HepG2 (cell line): ENCODE measurements around the gene SAMD4A. TPM values are rescaled to one million over a fixed set of nuclear protein-coding genes. Genes with fewer than 3 reads are reported as not detected.

Experiments used
- ATAC-seq: fragments of 200-7000 bp; cut with Tn5 transposase; 3 replicates; pipeline ENCODE4 v1.9.1; 2020; ENCODE audit warnings: mild to moderate bottlenecking, moderate library complexity
- BruUV-seq: library from RNA; stranded (reverse); fragments of 400-500 nt; replicated peaks from 2 replicates; lab custom pipeline; 2021; lab: Mats Ljungman, UMichigan
- CTCF ChIA-PET: fragments of 300-600 bp; formaldehyde crosslinking; extraction: SDS; loops from one replicate; lab custom pipeline; 2021; ENCODE audit warnings: low total read pairs, inconsistent platforms, low intra/inter-chr PET ratio; lab: Yijun Ruan, JAX
- POLR2A ChIA-PET: fragments of 350-600 bp; sonication (Branson Sonifier 250); formaldehyde crosslinking; loops from one replicate; lab custom pipeline; 2020; ENCODE audit warnings: antibody characterized with exemption, inconsistent platforms; lab: Yijun Ruan, JAX
- DNase-seq: peaks from one replicate; pipeline ENCODE4 v3.0.0-alpha.2; 2015; ENCODE audit warnings: low spot score
- FAIRE-seq: peaks from 3 replicates; lab custom pipeline; 2011; peaks lifted over from hg19 to GRCh38; lab: Jason Lieb, UNC
- H2AFZ ChIP-seq: one replicate; pipeline ENCODE4 v1.6.1; 2011; ENCODE audit warnings: low read length, inconsistent platforms
- H3K27ac ChIP-seq: fragments of 300-600 bp; 3 replicates; pipeline ENCODE4 v1.8.0; 2011; ENCODE audit warnings: mixed run types, mild to moderate bottlenecking, mixed read lengths, low read length, inconsistent platforms; ENCODE audit not compliant: insufficient read depth; ENCODE audit errors: extremely low read length
- H3K27me3 ChIP-seq, 2 experiments: fragments of 200-600 bp in 1 of 2; 2 replicates in 1 of 2; 3 replicates in 1 of 2; pipeline versions ENCODE4 v1.6.0 to v1.8.0; 2011; ENCODE audit warnings: low read length in 2 of 2, mild to moderate bottlenecking in 2 of 2, moderate library complexity in 2 of 2, inconsistent platforms in 1 of 2; ENCODE audit not compliant: insufficient read depth in 2 of 2, control insufficient read depth in 1 of 2
- H3K36me3 ChIP-seq, 2 experiments: fragments of 200-600 bp in 1 of 2; replicated peaks in 1 of 2; 2 replicates in 1 of 2; 3 replicates in 1 of 2; pipeline versions ENCODE4 v1.5.1 to v1.8.0; 2011; ENCODE audit warnings: low read length in 2 of 2, inconsistent platforms in 1 of 2; ENCODE audit not compliant: insufficient read depth in 2 of 2, control insufficient read depth in 1 of 2
- H3K4me1 ChIP-seq: 2 replicates; pipeline ENCODE4 v1.5.1; 2012; ENCODE audit warnings: low read length, inconsistent platforms; ENCODE audit not compliant: insufficient read depth
- H3K4me2 ChIP-seq: 2 replicates; pipeline ENCODE4 v1.6.0; 2011; ENCODE audit warnings: low read depth, low read length, inconsistent platforms
- H3K4me3 ChIP-seq, 3 experiments: fragments of 200-600 bp in 1 of 3; sonication (generic), shearing (Covaris generic) in 1 of 3; replicated peaks in 1 of 3; 2 replicates each; pipeline ENCODE4 v1.5.1; 2011 to 2016; ENCODE audit warnings: low read length in 3 of 3, inconsistent platforms in 2 of 3, low read depth in 2 of 3, mild to moderate bottlenecking in 2 of 3, control low read depth in 1 of 3, mixed read lengths in 1 of 3; ENCODE audit not compliant: insufficient read depth in 1 of 3
- H3K79me2 ChIP-seq: one replicate; pipeline ENCODE4 v1.6.1; 2011; ENCODE audit warnings: low read length, inconsistent platforms; ENCODE audit not compliant: insufficient read depth
- H3K9ac ChIP-seq: 2 replicates; pipeline ENCODE4 v1.6.0; 2011; ENCODE audit warnings: mild to moderate bottlenecking, low read depth, low read length, inconsistent platforms; ENCODE audit not compliant: insufficient read depth
- H3K9me3 ChIP-seq: 2 replicates; pipeline ENCODE4 v1.5.1; 2012; ENCODE audit warnings: mild to moderate bottlenecking, low read length
- H4K20me1 ChIP-seq: 2 replicates; pipeline ENCODE4 v1.6.0; 2011; ENCODE audit warnings: inconsistent platforms, mild to moderate bottlenecking, low read length, moderate library complexity; ENCODE audit not compliant: insufficient read depth
- CBX5 ChIP-seq: sonication (generic); formaldehyde crosslinking; IDR thresholded peaks from 2 replicates; pipeline ENCODE4 v1.4.0; 2020; ENCODE audit warnings: missing genetic modification reagents, borderline replicate concordance
- JUNB ChIP-seq: sonication (generic); formaldehyde crosslinking; IDR thresholded peaks from 2 replicates; pipeline ENCODE4 v1.8.0; 2022; ENCODE audit warnings: missing genetic modification reagents, mild to moderate bottlenecking, borderline replicate concordance
- MAZ ChIP-seq, 2 experiments: sonication (generic) in 1 of 2; formaldehyde crosslinking in 1 of 2; IDR thresholded peaks; 2 replicates each; pipeline versions ENCODE4 v1.5.0 to v1.6.1; 2012 to 2020; ENCODE audit warnings: low read depth in 2 of 2, mild to moderate bottlenecking in 2 of 2, borderline replicate concordance in 1 of 2, improper control_type of control experiment in 1 of 2, low read length in 1 of 2, missing genetic modification reagents in 1 of 2, moderate library complexity in 1 of 2
- NFATC3 ChIP-seq: sonication (generic); formaldehyde crosslinking; IDR thresholded peaks from 2 replicates; pipeline ENCODE4 v1.5.1; 2020; ENCODE audit warnings: mild to moderate bottlenecking, missing genetic modification reagents
- NFIC ChIP-seq: IDR thresholded peaks from 2 replicates; pipeline ENCODE4 v1.6.1; 2012; ENCODE audit warnings: mild to moderate bottlenecking, low read length, inconsistent platforms
- PAWR ChIP-seq: sonication (generic); formaldehyde crosslinking; IDR thresholded peaks from 2 replicates; pipeline ENCODE4 v1.4.0; 2020; ENCODE audit warnings: missing genetic modification reagents, mild to moderate bottlenecking, borderline replicate concordance
- PHF5A ChIP-seq: IDR thresholded peaks from one replicate; pipeline ENCODE4 v1.6.1; 2018; ENCODE audit warnings: low read depth, missing genetic modification reagents; ENCODE audit not compliant: unreplicated experiment
- POGZ ChIP-seq: sonication (generic); formaldehyde crosslinking; IDR thresholded peaks from 2 replicates; pipeline ENCODE4 v1.4.0; 2020; ENCODE audit warnings: mild to moderate bottlenecking, missing genetic modification reagents
- SNAPC2 ChIP-seq: sonication (generic); formaldehyde crosslinking; IDR thresholded peaks from 2 replicates; pipeline ENCODE4 v1.8.1; 2022; ENCODE audit warnings: mild to moderate bottlenecking, missing genetic modification reagents
- SOX13 ChIP-seq, 3 experiments: fragments of 450-650 bp in 1 of 3; sonication (generic) in 1 of 3; formaldehyde crosslinking in 1 of 3; IDR thresholded peaks in 2 of 3; conservative IDR thresholded peaks in 1 of 3; 2 replicates each; pipeline versions ENCODE4 v1.5.0 to v1.6.1; 2016 to 2020; ENCODE audit warnings: antibody characterized with exemption in 1 of 3, mild to moderate bottlenecking in 1 of 3, missing compliant biosample characterization in 1 of 3, missing genetic modification reagents in 1 of 3, moderate library complexity in 1 of 3
- ZNF143 ChIP-seq: sonication (generic); formaldehyde crosslinking; IDR thresholded peaks from 2 replicates; pipeline ENCODE4 v1.4.0; 2020; ENCODE audit warnings: missing genetic modification reagents
- WGBS: methylation state at CpG from one replicate; pipeline ENCODE4 v1.1.6; 2017; ENCODE audit warnings: low lambda C conversion rate; 5-methylcytosine and 5-hydroxymethylcytosine counted together
- in situ Hi-C: cut with HindIII; loops from 2 replicates; pipeline ENCODE4 v1.10.0; 2017; ENCODE audit warnings: low pct_unique_long_range_greater_than_20kb; ENCODE audit not compliant: extremely low pct_ligation_motif_present
- intact Hi-C: fragments of 100-400 bp; cut with micrococcal nuclease; formaldehyde crosslinking; loops from one replicate; pipeline ENCODE4 v1.10.0; 2022; ENCODE audit not compliant: unreplicated experiment
- polyA plus RNA-seq, 8 experiments: library from polyadenylated mRNA; depleted of rRNA in 3 of 8; stranded (reverse) in 7 of 8; unstranded in 1 of 8; fragments of >200 nt; fragmentation: Illumina TruSeq in 4 of 8; extraction: Trizol in 4 of 8; gene quantifications; 2 replicates each; pipeline versions ENCODE4 v1.2.1 to v1.2.3, GENCODE V29; 2011 to 2016; ENCODE audit warnings: low read depth in 4 of 8, missing spikeins in 1 of 8, mixed read lengths in 1 of 8; ENCODE audit not compliant: insufficient read depth in 1 of 8
- total RNA-seq, 5 experiments: library from RNA; depleted of rRNA; stranded (reverse); fragments of >200 nt; fragmentation: Illumina TruSeq; extraction: Trizol; gene quantifications; 2 replicates each; pipeline ENCODE4 v1.2.3, GENCODE V29; 2016; ENCODE audit warnings: low read depth in 1 of 5
- TF ChIP-seq, protein P1 (sequence below): sonication (generic); formaldehyde crosslinking; IDR thresholded peaks from 2 replicates; pipeline ENCODE4 v1.8.1; 2023; ENCODE audit warnings: missing genetic modification reagents, inconsistent platforms, borderline replicate concordance
- TF ChIP-seq, protein P2 (sequence below): sonication (generic); formaldehyde crosslinking; IDR thresholded peaks from 2 replicates; pipeline ENCODE4 v1.9.0; 2022; ENCODE audit warnings: missing genetic modification reagents, mild to moderate bottlenecking, borderline replicate concordance
- TF ChIP-seq, protein P3 (sequence below): sonication (generic); formaldehyde crosslinking; IDR thresholded peaks from 2 replicates; pipeline ENCODE4 v1.8.1; 2023; ENCODE audit warnings: mild to moderate bottlenecking, moderate library complexity, missing genetic modification reagents

Gene SAMD4A
- total and polyA plus RNA-seq, 2 of the 13 experiments (the other 11 are each of a cell fraction or from before 2014, with no cell fraction given), result 11.8 to 13.0 TPM

DNA sequence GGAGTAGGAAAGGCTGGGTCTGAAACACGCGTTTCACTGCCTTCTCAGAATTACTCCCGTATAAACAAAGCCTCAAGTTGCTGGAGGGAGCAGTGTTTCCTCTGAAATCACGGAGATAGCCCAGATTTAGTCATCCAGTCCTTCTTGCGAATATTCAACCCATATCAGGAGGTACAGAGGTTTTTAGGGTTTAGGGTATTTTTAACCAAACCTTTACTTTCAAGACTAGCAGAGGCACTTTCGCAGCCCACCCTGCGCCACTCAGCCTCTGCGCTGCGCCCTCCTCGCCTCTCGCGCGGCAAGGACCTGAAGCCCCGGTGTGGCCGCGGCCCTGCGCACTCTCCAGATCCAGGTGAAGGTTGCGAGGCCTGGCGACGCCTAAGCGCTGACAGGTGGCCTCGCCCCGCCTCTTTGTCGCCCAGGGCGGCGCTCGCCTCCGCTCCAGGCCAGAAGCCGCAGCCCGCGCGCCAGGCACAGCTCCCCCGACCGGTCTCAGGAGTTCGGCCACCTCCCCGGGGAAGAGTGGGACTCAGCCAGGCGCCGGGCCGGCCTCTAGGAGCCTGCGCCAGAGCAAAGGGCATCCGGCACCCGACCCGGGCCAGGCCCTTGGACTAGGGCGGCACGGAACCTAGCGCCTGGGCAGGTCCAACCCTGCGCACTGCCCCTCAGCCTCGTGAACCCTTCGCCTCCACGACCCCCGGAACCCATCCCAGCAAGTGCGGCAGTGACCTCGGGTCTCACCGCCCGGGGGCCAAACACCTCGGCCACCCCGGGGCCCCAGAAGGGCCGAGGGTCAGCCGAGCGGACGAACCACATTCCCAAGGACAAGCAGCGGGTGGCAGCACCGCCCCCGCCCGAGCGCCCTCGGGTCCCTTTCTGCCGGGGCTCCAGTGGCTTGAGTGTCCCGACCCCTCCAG is 1.8 kb upstream of the SAMD4A start (continued):
- peak; percentile 56; the same call in 1 of the 2 replicates for TF ChIP-seq CBX5 (CRISPR knock-in tag)
- TF ChIP-seq NFATC3 (CRISPR knock-in tag), result peak; percentile 25; the same call in 1 of the 2 replicates
- TF ChIP-seq ZNF143 (CRISPR knock-in tag), result no peak; the same call in 1 of the 2 replicates

DNA sequence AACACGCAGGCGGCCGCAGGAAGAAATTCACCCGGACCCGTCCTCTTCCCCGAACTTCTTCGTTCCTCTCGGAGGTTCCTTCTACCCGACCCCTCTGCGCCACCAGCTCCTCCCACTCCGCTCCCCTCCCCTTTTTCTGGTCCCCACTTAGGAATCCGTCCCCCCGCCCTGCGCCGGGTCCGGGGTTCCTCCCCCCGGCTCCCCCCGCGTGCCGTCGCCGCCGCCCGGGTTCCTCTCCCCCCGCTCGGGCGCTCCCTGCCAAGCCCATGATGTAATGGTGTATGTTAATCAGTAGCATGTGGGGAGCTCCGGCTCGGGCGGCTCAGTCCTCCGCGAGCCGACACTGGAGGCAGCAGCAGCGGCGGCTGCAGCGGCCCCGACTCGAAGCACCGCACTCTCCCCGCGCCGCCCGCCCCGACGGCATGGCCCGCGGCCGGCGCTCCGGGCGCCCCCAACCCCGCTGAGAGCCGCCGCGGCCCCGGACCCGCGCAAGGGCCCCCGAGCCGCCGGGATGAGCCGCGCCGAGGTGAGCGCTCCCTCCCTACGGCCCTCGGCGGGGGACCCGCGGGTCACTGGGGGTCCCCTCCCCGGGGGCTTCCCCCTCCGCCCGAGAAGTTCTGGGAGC is 1.0 kb upstream of the SAMD4A start:
- CTCF ChIA-PET, result interaction anchor here (1.4 to 5.1 kb wide), 3 partner anchors 125 to 240 kb away, joined by 3 to 39 read pairs (median 21); no protein-coding TSS in a partner anchor
- Histone ChIP-seq H3K79me2 (peaks cover 42% of the 10 kb centered on the region), H3K4me1 (peaks cover 30% of the 10 kb centered on the region), H3K27ac (peak overlapping the region; percentile 97), H3K4me2 (peak overlapping the region; percentile 94), H3K36me3 (peaks cover 0 to 14% of the 10 kb centered on the region in 2 experiments; a peak in 3 of 5 replicates), H3K4me3 (peak overlapping the region; percentile 73 to 93 (median 89)), H3K27me3 (no peaks in the 10 kb centered on the region), H3K9me3 (no peaks in the 10 kb centered on the region), H2AFZ (no peak overlapping the region), H3K9ac (peak overlapping the region; percentile 96), H4K20me1 (peaks cover 25% of the 10 kb centered on the region)
- intact Hi-C loops, result loop anchor here (5.0 to 10.0 kb wide), 3 partner anchors 86 to 339 kb away; partner anchors contain the start of gene GCH1
- POLR2A ChIA-PET, result interaction anchor here (0.5 to 4.5 kb wide), 36 partner anchors 8 to 272 kb away, joined by 3 to 35 read pairs (median 4); partner anchors contain the start of gene CGRRF1
- DNase-seq (peak; percentile 83), FAIRE-seq (no peak), ATAC-seq (peak; percentile 73)
- in situ Hi-C loops, result loop anchor here (5.0 to 10.0 kb wide), 4 partner anchors 86 to 239 kb away; no protein-coding TSS in a partner anchor
- under 1% methylated on average over 27 of the region's 73 CpGs for WGBS
- no TSS peak for BruUV-seq
- TF ChIP-seq, protein P1, sequence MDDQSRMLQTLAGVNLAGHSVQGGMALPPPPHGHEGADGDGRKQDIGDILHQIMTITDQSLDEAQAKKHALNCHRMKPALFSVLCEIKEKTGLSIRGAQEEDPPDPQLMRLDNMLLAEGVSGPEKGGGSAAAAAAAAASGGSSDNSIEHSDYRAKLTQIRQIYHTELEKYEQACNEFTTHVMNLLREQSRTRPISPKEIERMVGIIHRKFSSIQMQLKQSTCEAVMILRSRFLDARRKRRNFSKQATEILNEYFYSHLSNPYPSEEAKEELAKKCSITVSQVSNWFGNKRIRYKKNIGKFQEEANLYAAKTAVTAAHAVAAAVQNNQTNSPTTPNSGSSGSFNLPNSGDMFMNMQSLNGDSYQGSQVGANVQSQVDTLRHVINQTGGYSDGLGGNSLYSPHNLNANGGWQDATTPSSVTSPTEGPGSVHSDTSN, result 0 out of 2 replicates have a peak, but pooled peaks have one; percentile 6
- TF ChIP-seq, protein P2, sequence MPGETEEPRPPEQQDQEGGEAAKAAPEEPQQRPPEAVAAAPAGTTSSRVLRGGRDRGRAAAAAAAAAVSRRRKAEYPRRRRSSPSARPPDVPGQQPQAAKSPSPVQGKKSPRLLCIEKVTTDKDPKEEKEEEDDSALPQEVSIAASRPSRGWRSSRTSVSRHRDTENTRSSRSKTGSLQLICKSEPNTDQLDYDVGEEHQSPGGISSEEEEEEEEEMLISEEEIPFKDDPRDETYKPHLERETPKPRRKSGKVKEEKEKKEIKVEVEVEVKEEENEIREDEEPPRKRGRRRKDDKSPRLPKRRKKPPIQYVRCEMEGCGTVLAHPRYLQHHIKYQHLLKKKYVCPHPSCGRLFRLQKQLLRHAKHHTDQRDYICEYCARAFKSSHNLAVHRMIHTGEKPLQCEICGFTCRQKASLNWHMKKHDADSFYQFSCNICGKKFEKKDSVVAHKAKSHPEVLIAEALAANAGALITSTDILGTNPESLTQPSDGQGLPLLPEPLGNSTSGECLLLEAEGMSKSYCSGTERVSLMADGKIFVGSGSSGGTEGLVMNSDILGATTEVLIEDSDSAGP, result peak; percentile 40; the same call in 1 of the 2 replicates
- TF ChIP-seq SNAPC2 (CRISPR knock-in tag), result no peak
- TF ChIP-seq POGZ (CRISPR knock-in tag), result no peak
- no peak for TF ChIP-seq PAWR (CRISPR knock-in tag)
- peak; percentile 85 for TF ChIP-seq MAZ (IDR thresholded peaks at IDR 0.05; ENCODE audit: borderline replicate concordance, low read depth, low read length)
- no peak; the same call in 1 of the 2 replicates for TF ChIP-seq MAZ (CRISPR knock-in tag; IDR thresholded peaks at IDR 0.05; ENCODE audit: low read depth)
- no peak for TF ChIP-seq NFIC
- TF ChIP-seq SOX13 (IDR thresholded peaks at IDR 0.05), result no peak
- TF ChIP-seq SOX13 (CRISPR knock-in tag; conservative IDR thresholded peaks at IDR 0.05 in 1 of 2, IDR thresholded peaks at IDR 0.05 in 1 of 2), result peak in 1 of 2 experiments; percentile 51; a peak in 1 of 4 replicates
- TF ChIP-seq, protein P3, sequence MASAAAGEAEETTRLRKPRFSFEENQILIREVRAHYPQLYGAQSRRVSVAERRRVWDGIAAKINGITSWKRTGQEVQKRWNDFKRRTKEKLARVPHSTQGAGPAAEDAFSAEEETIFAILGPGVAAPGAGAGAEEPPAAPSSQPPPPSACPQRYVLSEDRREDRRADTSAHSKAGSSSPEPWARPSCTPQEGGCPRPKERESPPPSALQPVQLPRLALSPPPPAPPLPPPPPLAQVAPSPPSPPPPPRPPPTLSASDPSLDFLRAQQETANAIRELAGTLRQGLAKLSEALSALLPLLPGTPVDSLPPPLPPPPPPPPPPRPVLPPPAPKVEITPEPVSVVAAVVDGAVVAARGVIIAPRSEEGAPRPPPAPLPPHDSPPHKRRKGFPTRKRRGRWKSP (CRISPR knock-in tag), result no peak
- TF ChIP-seq PHF5A (CRISPR knock-in tag), result no peak
- no peak for TF ChIP-seq JUNB (CRISPR knock-in tag)
